ENCODE measurements around the gene MYH11. TPM values are rescaled to one million over a fixed set of nuclear protein-coding genes. Genes with fewer than 3 reads are reported as not detected.

MYH11 gene
- total and polyA plus RNA-seq, 2 of the 13 experiments (the other 11 are each of a cell fraction or from before 2014, with no cell fraction given) = not detected

DNA sequence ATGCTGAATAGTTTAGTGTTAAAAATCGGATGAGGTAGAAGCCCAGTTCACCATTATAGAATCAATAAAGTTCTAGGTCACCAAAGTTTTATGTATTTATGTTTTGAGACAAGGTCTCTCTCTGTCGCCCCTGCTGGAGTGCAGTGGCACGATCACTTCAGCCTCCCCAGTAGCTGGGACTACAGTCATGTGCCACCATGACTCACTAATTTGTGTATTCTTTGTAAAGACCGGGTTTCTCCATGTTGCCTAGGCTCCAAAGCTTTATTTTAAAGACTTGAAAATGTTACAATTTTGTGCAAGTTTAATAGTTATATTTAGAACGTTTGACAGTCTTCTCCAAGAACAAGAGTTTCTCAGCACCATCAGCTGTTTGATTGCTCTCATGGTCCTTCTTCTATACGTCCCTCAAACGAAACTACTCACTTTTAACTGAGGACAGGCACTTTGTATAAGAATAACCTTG lies 174.7 kb downstream of the MYH11 start (continued):
- TF ChIP-seq PATZ1 (CRISPR knock-in tag; IDR thresholded peaks at IDR 0.05) (peak; percentile 38; the same call in 1 of the 2 replicates), ZFP91 (CRISPR knock-in tag; IDR thresholded peaks at IDR 0.05; ENCODE audit: borderline replicate concordance) (no peak), ZBTB49 (CRISPR knock-in tag; IDR thresholded peaks at IDR 0.05; ENCODE audit: borderline replicate concordance) (no peak), RAD51 (IDR thresholded peaks at IDR 0.05; ENCODE audit: borderline replicate concordance) (0 out of 2 replicates have a peak, but pooled peaks have one; percentile 38), ZBTB25 (CRISPR knock-in tag; IDR thresholded peaks at IDR 0.05) (peak; percentile 58; the same call in 1 of the 2 replicates), ZNF143 (CRISPR knock-in tag; IDR thresholded peaks at IDR 0.05) (no peak), DNMT1 (CRISPR knock-in tag; IDR thresholded peaks at IDR 0.05) (no peak)
- TF ChIP-seq, protein P1, sequence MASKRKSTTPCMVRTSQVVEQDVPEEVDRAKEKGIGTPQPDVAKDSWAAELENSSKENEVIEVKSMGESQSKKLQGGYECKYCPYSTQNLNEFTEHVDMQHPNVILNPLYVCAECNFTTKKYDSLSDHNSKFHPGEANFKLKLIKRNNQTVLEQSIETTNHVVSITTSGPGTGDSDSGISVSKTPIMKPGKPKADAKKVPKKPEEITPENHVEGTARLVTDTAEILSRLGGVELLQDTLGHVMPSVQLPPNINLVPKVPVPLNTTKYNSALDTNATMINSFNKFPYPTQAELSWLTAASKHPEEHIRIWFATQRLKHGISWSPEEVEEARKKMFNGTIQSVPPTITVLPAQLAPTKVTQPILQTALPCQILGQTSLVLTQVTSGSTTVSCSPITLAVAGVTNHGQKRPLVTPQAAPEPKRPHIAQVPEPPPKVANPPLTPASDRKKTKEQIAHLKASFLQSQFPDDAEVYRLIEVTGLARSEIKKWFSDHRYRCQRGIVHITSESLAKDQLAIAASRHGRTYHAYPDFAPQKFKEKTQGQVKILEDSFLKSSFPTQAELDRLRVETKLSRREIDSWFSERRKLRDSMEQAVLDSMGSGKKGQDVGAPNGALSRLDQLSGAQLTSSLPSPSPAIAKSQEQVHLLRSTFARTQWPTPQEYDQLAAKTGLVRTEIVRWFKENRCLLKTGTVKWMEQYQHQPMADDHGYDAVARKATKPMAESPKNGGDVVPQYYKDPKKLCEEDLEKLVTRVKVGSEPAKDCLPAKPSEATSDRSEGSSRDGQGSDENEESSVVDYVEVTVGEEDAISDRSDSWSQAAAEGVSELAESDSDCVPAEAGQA (IDR thresholded peaks at IDR 0.05; ENCODE audit: low read depth) = no peak
- TF ChIP-seq, protein P1 (CRISPR knock-in tag; IDR thresholded peaks at IDR 0.05; ENCODE audit: borderline replicate concordance) = no peak
- TF ChIP-seq, protein P2, sequence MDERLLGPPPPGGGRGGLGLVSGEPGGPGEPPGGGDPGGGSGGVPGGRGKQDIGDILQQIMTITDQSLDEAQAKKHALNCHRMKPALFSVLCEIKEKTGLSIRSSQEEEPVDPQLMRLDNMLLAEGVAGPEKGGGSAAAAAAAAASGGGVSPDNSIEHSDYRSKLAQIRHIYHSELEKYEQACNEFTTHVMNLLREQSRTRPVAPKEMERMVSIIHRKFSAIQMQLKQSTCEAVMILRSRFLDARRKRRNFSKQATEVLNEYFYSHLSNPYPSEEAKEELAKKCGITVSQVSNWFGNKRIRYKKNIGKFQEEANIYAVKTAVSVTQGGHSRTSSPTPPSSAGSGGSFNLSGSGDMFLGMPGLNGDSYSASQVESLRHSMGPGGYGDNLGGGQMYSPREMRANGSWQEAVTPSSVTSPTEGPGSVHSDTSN (CRISPR knock-in tag; IDR thresholded peaks at IDR 0.05) = no peak
- TF ChIP-seq, protein P3, sequence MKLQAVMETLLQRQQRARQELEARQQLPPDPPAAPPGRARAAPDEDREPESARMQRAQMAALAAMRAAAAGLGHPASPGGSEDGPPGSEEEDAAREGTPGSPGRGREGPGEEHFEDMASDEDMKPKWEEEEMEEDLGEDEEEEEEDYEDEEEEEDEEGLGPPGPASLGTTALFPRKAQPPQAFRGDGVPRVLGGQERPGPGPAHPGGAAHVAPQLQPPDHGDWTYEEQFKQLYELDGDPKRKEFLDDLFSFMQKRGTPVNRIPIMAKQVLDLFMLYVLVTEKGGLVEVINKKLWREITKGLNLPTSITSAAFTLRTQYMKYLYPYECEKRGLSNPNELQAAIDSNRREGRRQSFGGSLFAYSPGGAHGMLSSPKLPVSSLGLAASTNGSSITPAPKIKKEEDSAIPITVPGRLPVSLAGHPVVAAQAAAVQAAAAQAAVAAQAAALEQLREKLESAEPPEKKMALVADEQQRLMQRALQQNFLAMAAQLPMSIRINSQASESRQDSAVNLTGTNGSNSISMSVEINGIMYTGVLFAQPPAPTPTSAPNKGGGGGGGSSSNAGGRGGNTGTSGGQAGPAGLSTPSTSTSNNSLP (IDR thresholded peaks at IDR 0.05; ENCODE audit: low read depth, low read length) = peak; percentile 77

All from HepG2 (cell line).